Natural killer cell (primary cell): ENCODE results near the gene IFT22. TPM values are rescaled to one million over a fixed set of nuclear protein-coding genes. Genes with fewer than 3 reads are reported as not detected.
"Not testable (repeated sequence)": the region's sequence is repeated elsewhere in the genome, so short reads cannot be mapped to it uniquely, and the experiment has no call there.

ENCODE experiments used
- ATAC-seq, 3 donors: fragments of 150-1000 bp in 2 of 3; fragments of 200-7000 bp in 1 of 3; cut with Tn5 transposase; 1 replicate in 1 of 3; 2 replicates in 2 of 3; pipeline ENCODE4 v1.10.0; 2021; ENCODE audit warnings: mild to moderate bottlenecking in 2 of 3, moderate library complexity in 2 of 3
- DNase-seq, 2 donors: peaks; one replicate each; pipeline versions ENCODE4 v3.0.0 to v3.0.0-alpha.2; 2013 to 2021; ENCODE audit warnings: mixed read lengths in 1 of 2
- H3K27ac ChIP-seq: one replicate; pipeline ENCODE4 v1.5.1; 2013; ENCODE audit warnings: mild to moderate bottlenecking, low read length
- H3K27me3 ChIP-seq: one replicate; pipeline ENCODE4 v1.6.1; 2013; ENCODE audit warnings: low read length; ENCODE audit not compliant: control insufficient read depth, insufficient read depth
- H3K36me3 ChIP-seq: one replicate; pipeline ENCODE4 v1.6.1; 2013; ENCODE audit warnings: low read length; ENCODE audit not compliant: control insufficient read depth, insufficient read depth
- H3K4me1 ChIP-seq: one replicate; pipeline ENCODE4 v1.6.1; 2013; ENCODE audit warnings: low read length; ENCODE audit not compliant: control insufficient read depth, insufficient read depth
- H3K4me3 ChIP-seq: one replicate; pipeline ENCODE4 v1.5.1; 2013; ENCODE audit warnings: low read length
- H3K9me3 ChIP-seq: one replicate; pipeline ENCODE4 v1.6.1; 2013; ENCODE audit warnings: low read length; ENCODE audit not compliant: control insufficient read depth, insufficient read depth
- H3K27ac Mint-ChIP-seq, 2 donors: one replicate each; pipeline ENCODE4 v1.8.0; 2022; ENCODE audit warnings: mild to moderate bottlenecking in 2 of 2, mixed read lengths in 2 of 2, moderate library complexity in 1 of 2
- H3K27me3 Mint-ChIP-seq, 2 donors: one replicate each; pipeline ENCODE4 v1.8.0; 2022; ENCODE audit warnings: low read depth in 2 of 2, mixed read lengths in 2 of 2
- H3K36me3 Mint-ChIP-seq: one replicate; pipeline ENCODE4 v1.8.0; 2022; ENCODE audit warnings: mixed read lengths
- H3K4me1 Mint-ChIP-seq, 2 donors: one replicate each; pipeline ENCODE4 v1.8.0; 2022; ENCODE audit warnings: mixed read lengths in 2 of 2
- H3K4me3 Mint-ChIP-seq: one replicate; pipeline ENCODE4 v1.8.0; 2022; ENCODE audit warnings: mild to moderate bottlenecking, moderate library complexity, mixed read lengths
- H3K9me3 Mint-ChIP-seq, 2 donors: one replicate each; pipeline ENCODE4 v1.8.0; 2022; ENCODE audit warnings: mixed read lengths in 2 of 2
- CTCF ChIP-seq: fragments of 200-600 bp; IDR thresholded peaks from one replicate; pipeline ENCODE4 v1.8.0; 2022; ENCODE audit warnings: antibody characterized with exemption
- WGBS: methylation state at CpG from one replicate; pipeline ENCODE4 v1.1.7; 2013; ENCODE audit warnings: missing lambda C conversion rate; ENCODE audit not compliant: insufficient coverage; 5-methylcytosine and 5-hydroxymethylcytosine counted together
- intact Hi-C: fragments of 100-400 bp; cut with micrococcal nuclease; formaldehyde crosslinking; loops from one replicate; pipeline ENCODE4 v1.14.2; 2022
- total RNA-seq, 4 donors: library from RNA; stranded (reverse); fragments of 120-200 nt in 1 of 4; gene quantifications; one replicate each; pipeline versions ENCODE4 v1.2.3 to v1.2.4, GENCODE V29; 2013 to 2022

Gene IFT22
- total RNA-seq, 3 donors from 2014 or later (not counting 1 experiment from before 2014, with no cell fraction given): 2.9 to 3.8 (median 3.7) TPM

- no peaks in the 10 kb centered on the region for H3K9me3 Mint-ChIP-seq
- intact Hi-C loops: no loop called here
- no peak for TF ChIP-seq CTCF
These were observed 26.8 kb downstream of the IFT22 start for GRCh38 chr7:101294832-101295121.

GRCh38 chr7:101294039-101294831 is 27.4 kb downstream of the IFT22 start:
- H3K27me3 Mint-ChIP-seq: peaks cover 31 to 33% of the 10 kb centered on the region in 2 donors
- H3K36me3 Mint-ChIP-seq: no peaks in the 10 kb centered on the region
- no peaks in the 10 kb centered on the region for H3K9me3 ChIP-seq
- DNase-seq (no peak), ATAC-seq (no peak)
- H3K27ac ChIP-seq: no peak overlapping the region
- no peak for TF ChIP-seq CTCF
- intact Hi-C loops: no loop called here
- H3K27ac Mint-ChIP-seq: no peak overlapping the region
- peaks cover 8 to 13% of the 10 kb centered on the region in 2 donors for H3K4me1 Mint-ChIP-seq
- peaks cover 14% of the 10 kb centered on the region for H3K27me3 ChIP-seq
- 60% methylated on average over 11 of the region's 12 CpGs for WGBS
- no peaks in the 10 kb centered on the region for H3K36me3 ChIP-seq
- H3K4me1 ChIP-seq: peaks cover 9% of the 10 kb centered on the region
- no peaks in the 10 kb centered on the region for H3K9me3 Mint-ChIP-seq
- H3K4me3 ChIP-seq: no peak overlapping the region
- H3K4me3 Mint-ChIP-seq: no peak overlapping the region

More at GRCh38 chr7:101294832-101295121, 26.8 kb downstream of the IFT22 start:
- no peaks in the 10 kb centered on the region for H3K36me3 Mint-ChIP-seq
- no peak overlapping the region for H3K4me3 Mint-ChIP-seq
- no peak overlapping the region for H3K27ac ChIP-seq
- peaks cover 19% of the 10 kb centered on the region for H3K27me3 ChIP-seq
- H3K4me1 Mint-ChIP-seq: peaks cover 8 to 10% of the 10 kb centered on the region in 2 donors
- no peaks in the 10 kb centered on the region for H3K9me3 ChIP-seq
- H3K36me3 ChIP-seq: no peaks in the 10 kb centered on the region
- H3K27ac Mint-ChIP-seq: no peak overlapping the region
- no peak for DNase-seq
- H3K4me1 ChIP-seq: peaks cover 7% of the 10 kb centered on the region
- WGBS: 92% methylated on average over 8 of the region's 8 CpGs
- H3K4me3 ChIP-seq: no peak overlapping the region
- no peak for ATAC-seq
- peaks cover 31 to 36% of the 10 kb centered on the region in 2 donors for H3K27me3 Mint-ChIP-seq

- H3K36me3 Mint-ChIP-seq, H3K4me3 ChIP-seq, H3K27ac ChIP-seq, H3K9me3 ChIP-seq, H3K27ac Mint-ChIP-seq, H3K36me3 ChIP-seq, DNase-seq, H3K4me3 Mint-ChIP-seq, H3K9me3 Mint-ChIP-seq, intact Hi-C loops, H3K4me1 ChIP-seq, ATAC-seq: not testable (repeated sequence)
- 60% methylated on average over 13 of the region's 16 CpGs for WGBS
- H3K27me3 Mint-ChIP-seq: peaks cover 30 to 31% of the 10 kb centered on the region in 2 donors
- H3K27me3 ChIP-seq: peaks cover 13% of the 10 kb centered on the region
- peaks cover 8 to 13% of the 10 kb centered on the region in 2 donors for H3K4me1 Mint-ChIP-seq
These were observed 28.3 kb downstream of the IFT22 start for GRCh38 chr7:101293069-101294021.

GRCh38 chr7:101292566-101292965 is 29.0 kb downstream of the IFT22 start:
- peaks cover 8 to 13% of the 10 kb centered on the region in 2 donors for H3K4me1 Mint-ChIP-seq
- H3K36me3 Mint-ChIP-seq, ATAC-seq, intact Hi-C loops, H3K27ac Mint-ChIP-seq, H3K4me1 ChIP-seq, H3K4me3 ChIP-seq, H3K9me3 Mint-ChIP-seq, H3K27me3 ChIP-seq, H3K27ac ChIP-seq, DNase-seq, H3K4me3 Mint-ChIP-seq, H3K9me3 ChIP-seq, H3K36me3 ChIP-seq: not testable (repeated sequence)
- WGBS: 84% methylated on average over 5 of the region's 5 CpGs
- H3K27me3 Mint-ChIP-seq: peaks cover 25 to 26% of the 10 kb centered on the region in 2 donors
